SK-N-SH (cell line): ENCODE measurements around the gene FHOD3. TPM values are rescaled to one million over a fixed set of nuclear protein-coding genes. Genes with fewer than 3 reads are reported as not detected.

Experiments used
- CTCF ChIA-PET: fragments of 300-600, 350-600 bp; formaldehyde crosslinking; extraction: SDS; loops from one replicate; lab custom pipeline; 2021; lab: Yijun Ruan, JAX
- POLR2A ChIA-PET: fragments of 350-600 bp; sonication (Branson Sonifier 250); formaldehyde crosslinking; extraction: SDS; loops from one replicate; lab custom pipeline; 2020; ENCODE audit warnings: antibody characterized with exemption, inconsistent platforms; lab: Yijun Ruan, JAX
- DNase-seq: peaks from one replicate; pipeline ENCODE4 v3.0.0; 2012
- H2AFZ ChIP-seq: fragments of 200-600 bp; sonication (generic); 2 replicates; pipeline ENCODE4 v1.8.1; 2016; ENCODE audit warnings: antibody characterized with exemption, mild to moderate bottlenecking, low read depth
- H3F3A ChIP-seq: fragments of 200-600 bp; sonication (generic); replicated peaks from 2 replicates; pipeline ENCODE3; 2016; ENCODE audit warnings: antibody characterized with exemption, mild to moderate bottlenecking; ENCODE audit not compliant: insufficient read depth
- H3K27ac ChIP-seq, 2 experiments: fragments of 200-500 bp in 1 of 2; fragments of 200-600 bp in 1 of 2; sonication (Bioruptor generic) in 1 of 2; sonication (generic), shearing (Covaris generic) in 1 of 2; 2 replicates each; pipeline versions ENCODE4 v1.5.1 to v1.6.1; 2014 to 2016; ENCODE audit warnings: low read depth in 2 of 2, inconsistent platforms in 1 of 2, low read length in 1 of 2, mild to moderate bottlenecking in 1 of 2, mixed read lengths in 1 of 2
- H3K27me3 ChIP-seq: fragments of 200-600 bp; sonication (generic), shearing (Covaris generic); 2 replicates; pipeline ENCODE4 v1.6.1; 2016; ENCODE audit warnings: mixed run types; ENCODE audit not compliant: insufficient read depth
- H3K36me3 ChIP-seq, 2 experiments: fragments of 200-500 bp in 1 of 2; fragments of 200-600 bp in 1 of 2; sonication (Bioruptor generic) in 1 of 2; sonication (generic) in 1 of 2; replicated peaks in 1 of 2; 2 replicates each; pipeline versions ENCODE3 to v1.5.1; 2014 to 2016; ENCODE audit warnings: low read length in 1 of 2, mild to moderate bottlenecking in 1 of 2; ENCODE audit not compliant: insufficient read depth in 2 of 2, control insufficient read depth in 1 of 2
- H3K4me1 ChIP-seq, 2 experiments: fragments of 200-500 bp in 1 of 2; fragments of 200-600 bp in 1 of 2; sonication (Bioruptor generic) in 1 of 2; sonication (generic), shearing (Covaris generic) in 1 of 2; 2 replicates each; pipeline versions ENCODE4 v1.5.1 to v1.6.1; 2014 to 2016; ENCODE audit warnings: low read depth in 1 of 2, low read length in 1 of 2, mixed run types in 1 of 2; ENCODE audit not compliant: insufficient read depth in 2 of 2, control insufficient read depth in 1 of 2
- H3K4me2 ChIP-seq: fragments of 200-600 bp; sonication (generic), shearing (Covaris generic); 2 replicates; pipeline ENCODE4 v1.6.1; 2017; ENCODE audit warnings: mixed run types
- H3K4me3 ChIP-seq, 2 experiments: fragments of 200-500 bp in 1 of 2; fragments of 200-600 bp in 1 of 2; sonication (Bioruptor generic) in 1 of 2; sonication (generic), shearing (Covaris generic) in 1 of 2; 2 replicates each; pipeline versions ENCODE4 v1.5.1 to v1.8.1; 2014 to 2016; ENCODE audit warnings: low read depth in 2 of 2, inconsistent platforms in 1 of 2, low read length in 1 of 2, mild to moderate bottlenecking in 1 of 2, mixed read lengths in 1 of 2, moderate library complexity in 1 of 2
- H3K79me2 ChIP-seq: fragments of 200-600 bp; sonication (generic); 2 replicates; pipeline ENCODE4 v1.8.1; 2017; ENCODE audit warnings: mild to moderate bottlenecking; ENCODE audit not compliant: insufficient read depth
- H3K9ac ChIP-seq: fragments of 200-600 bp; sonication (generic); 2 replicates; pipeline ENCODE4 v1.6.1; 2017; ENCODE audit warnings: mixed run types
- H3K9me2 ChIP-seq: fragments of 200-600 bp; sonication (generic); 2 replicates; pipeline ENCODE4 v1.6.1; 2017; ENCODE audit warnings: mixed run types
- H3K9me3 ChIP-seq: fragments of 200-600 bp; sonication (generic); 2 replicates; pipeline ENCODE4 v1.6.1; 2017; ENCODE audit warnings: mixed run types, mild to moderate bottlenecking, moderate library complexity
- H4K20me1 ChIP-seq: fragments of 200-600 bp; sonication (generic); 2 replicates; pipeline ENCODE4 v1.6.1; 2017; ENCODE audit warnings: mild to moderate bottlenecking, mixed run types; ENCODE audit not compliant: insufficient read depth
- CHD2 ChIP-seq: fragments of 150-350 bp; IDR thresholded peaks from 2 replicates; pipeline ENCODE4 v1.6.1; 2018; ENCODE audit warnings: low read length; ENCODE audit not compliant: partially characterized antibody
- GABPA ChIP-seq: IDR thresholded peaks from 2 replicates; pipeline ENCODE4 v1.4.0; 2012; ENCODE audit warnings: low read depth, mild to moderate bottlenecking
- MXI1 ChIP-seq: IDR thresholded peaks from 2 replicates; pipeline ENCODE4 v1.6.1; 2012; ENCODE audit warnings: mild to moderate bottlenecking, low read depth, low read length, improper control_type of control experiment
- NRF1 ChIP-seq: IDR thresholded peaks from 2 replicates; pipeline ENCODE4 v1.6.1; 2012; ENCODE audit warnings: low read depth, mild to moderate bottlenecking, low read length
- WGBS: methylation state at CpG from one replicate; pipeline ENCODE4 v1.1.6; 2017; ENCODE audit warnings: low lambda C conversion rate; 5-methylcytosine and 5-hydroxymethylcytosine counted together
- polyA plus RNA-seq, 3 experiments: library from polyadenylated mRNA; depleted of rRNA; stranded (reverse); fragments of >200 nt; gene quantifications; 2 replicates each; pipeline ENCODE4 v1.2.3, GENCODE V29; 2012
- TF ChIP-seq, protein P1 (sequence below): fragments of 200-600 bp; sonication (generic); IDR thresholded peaks from 2 replicates; pipeline ENCODE4 v1.6.1; 2017; ENCODE audit warnings: antibody characterized with exemption, mild to moderate bottlenecking, moderate library complexity
- TF ChIP-seq, protein P2 (sequence below): IDR thresholded peaks from 2 replicates; pipeline ENCODE4 v1.6.1; 2012; ENCODE audit warnings: mild to moderate bottlenecking, low read depth, low read length, moderate library complexity
- TF ChIP-seq, protein P3 (sequence below): IDR thresholded peaks from 2 replicates; pipeline ENCODE4 v1.4.0; 2012; ENCODE audit warnings: low read depth
- TF ChIP-seq, protein P4 (sequence below): IDR thresholded peaks from 2 replicates; pipeline ENCODE4; 2012
- TF ChIP-seq, protein P5 (sequence below): IDR thresholded peaks from 2 replicates; pipeline ENCODE4 v1.4.0; 2012; ENCODE audit warnings: low read depth, borderline replicate concordance

FHOD3 gene
- polyA plus RNA-seq, 1 of the 3 experiments (the other 2 are of a cell fraction) = 10.9 TPM

DNA sequence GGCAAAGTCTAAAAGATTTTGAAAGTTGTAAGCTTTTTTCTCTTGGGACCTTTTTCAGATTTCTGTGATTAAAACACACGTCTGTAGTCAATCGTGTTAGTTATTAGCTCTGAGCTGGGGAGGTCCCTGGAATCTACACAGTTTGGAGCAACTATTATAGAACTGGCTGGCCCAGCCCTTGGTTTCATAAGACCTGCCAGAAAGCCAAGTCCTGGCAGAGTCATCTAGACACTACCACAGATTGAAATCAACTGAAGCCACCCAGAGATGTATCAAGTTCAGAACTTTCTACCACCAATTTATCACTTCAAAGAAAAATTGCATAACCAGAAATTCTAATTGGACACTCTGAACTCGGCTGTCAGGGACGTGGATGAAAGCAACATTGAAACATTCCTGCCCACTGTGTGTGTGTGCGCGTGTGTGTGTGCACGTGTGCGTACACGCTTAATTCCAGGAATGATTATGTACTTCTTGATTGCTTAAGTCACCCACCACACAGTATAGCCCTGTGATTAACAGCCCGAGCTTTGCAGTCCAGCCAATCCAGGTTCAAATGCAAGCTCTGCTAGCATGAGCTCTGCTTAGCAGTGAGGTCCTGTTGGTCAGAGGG is 405.0 kb downstream of the FHOD3 start:
- H3K9ac ChIP-seq = no peak overlapping the region
- no peaks in the 10 kb centered on the region for H3K36me3 ChIP-seq
- TF ChIP-seq, protein P1, sequence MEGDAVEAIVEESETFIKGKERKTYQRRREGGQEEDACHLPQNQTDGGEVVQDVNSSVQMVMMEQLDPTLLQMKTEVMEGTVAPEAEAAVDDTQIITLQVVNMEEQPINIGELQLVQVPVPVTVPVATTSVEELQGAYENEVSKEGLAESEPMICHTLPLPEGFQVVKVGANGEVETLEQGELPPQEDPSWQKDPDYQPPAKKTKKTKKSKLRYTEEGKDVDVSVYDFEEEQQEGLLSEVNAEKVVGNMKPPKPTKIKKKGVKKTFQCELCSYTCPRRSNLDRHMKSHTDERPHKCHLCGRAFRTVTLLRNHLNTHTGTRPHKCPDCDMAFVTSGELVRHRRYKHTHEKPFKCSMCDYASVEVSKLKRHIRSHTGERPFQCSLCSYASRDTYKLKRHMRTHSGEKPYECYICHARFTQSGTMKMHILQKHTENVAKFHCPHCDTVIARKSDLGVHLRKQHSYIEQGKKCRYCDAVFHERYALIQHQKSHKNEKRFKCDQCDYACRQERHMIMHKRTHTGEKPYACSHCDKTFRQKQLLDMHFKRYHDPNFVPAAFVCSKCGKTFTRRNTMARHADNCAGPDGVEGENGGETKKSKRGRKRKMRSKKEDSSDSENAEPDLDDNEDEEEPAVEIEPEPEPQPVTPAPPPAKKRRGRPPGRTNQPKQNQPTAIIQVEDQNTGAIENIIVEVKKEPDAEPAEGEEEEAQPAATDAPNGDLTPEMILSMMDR = no peak
- no peak for TF ChIP-seq GABPA
- TF ChIP-seq MXI1 = no peak
- TF ChIP-seq, protein P2, sequence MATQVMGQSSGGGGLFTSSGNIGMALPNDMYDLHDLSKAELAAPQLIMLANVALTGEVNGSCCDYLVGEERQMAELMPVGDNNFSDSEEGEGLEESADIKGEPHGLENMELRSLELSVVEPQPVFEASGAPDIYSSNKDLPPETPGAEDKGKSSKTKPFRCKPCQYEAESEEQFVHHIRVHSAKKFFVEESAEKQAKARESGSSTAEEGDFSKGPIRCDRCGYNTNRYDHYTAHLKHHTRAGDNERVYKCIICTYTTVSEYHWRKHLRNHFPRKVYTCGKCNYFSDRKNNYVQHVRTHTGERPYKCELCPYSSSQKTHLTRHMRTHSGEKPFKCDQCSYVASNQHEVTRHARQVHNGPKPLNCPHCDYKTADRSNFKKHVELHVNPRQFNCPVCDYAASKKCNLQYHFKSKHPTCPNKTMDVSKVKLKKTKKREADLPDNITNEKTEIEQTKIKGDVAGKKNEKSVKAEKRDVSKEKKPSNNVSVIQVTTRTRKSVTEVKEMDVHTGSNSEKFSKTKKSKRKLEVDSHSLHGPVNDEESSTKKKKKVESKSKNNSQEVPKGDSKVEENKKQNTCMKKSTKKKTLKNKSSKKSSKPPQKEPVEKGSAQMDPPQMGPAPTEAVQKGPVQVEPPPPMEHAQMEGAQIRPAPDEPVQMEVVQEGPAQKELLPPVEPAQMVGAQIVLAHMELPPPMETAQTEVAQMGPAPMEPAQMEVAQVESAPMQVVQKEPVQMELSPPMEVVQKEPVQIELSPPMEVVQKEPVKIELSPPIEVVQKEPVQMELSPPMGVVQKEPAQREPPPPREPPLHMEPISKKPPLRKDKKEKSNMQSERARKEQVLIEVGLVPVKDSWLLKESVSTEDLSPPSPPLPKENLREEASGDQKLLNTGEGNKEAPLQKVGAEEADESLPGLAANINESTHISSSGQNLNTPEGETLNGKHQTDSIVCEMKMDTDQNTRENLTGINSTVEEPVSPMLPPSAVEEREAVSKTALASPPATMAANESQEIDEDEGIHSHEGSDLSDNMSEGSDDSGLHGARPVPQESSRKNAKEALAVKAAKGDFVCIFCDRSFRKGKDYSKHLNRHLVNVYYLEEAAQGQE = no peak
- TF ChIP-seq, protein P3, sequence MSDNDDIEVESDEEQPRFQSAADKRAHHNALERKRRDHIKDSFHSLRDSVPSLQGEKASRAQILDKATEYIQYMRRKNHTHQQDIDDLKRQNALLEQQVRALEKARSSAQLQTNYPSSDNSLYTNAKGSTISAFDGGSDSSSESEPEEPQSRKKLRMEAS = no peak
- TF ChIP-seq, protein P4, sequence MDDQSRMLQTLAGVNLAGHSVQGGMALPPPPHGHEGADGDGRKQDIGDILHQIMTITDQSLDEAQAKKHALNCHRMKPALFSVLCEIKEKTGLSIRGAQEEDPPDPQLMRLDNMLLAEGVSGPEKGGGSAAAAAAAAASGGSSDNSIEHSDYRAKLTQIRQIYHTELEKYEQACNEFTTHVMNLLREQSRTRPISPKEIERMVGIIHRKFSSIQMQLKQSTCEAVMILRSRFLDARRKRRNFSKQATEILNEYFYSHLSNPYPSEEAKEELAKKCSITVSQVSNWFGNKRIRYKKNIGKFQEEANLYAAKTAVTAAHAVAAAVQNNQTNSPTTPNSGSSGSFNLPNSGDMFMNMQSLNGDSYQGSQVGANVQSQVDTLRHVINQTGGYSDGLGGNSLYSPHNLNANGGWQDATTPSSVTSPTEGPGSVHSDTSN = no peak
- no peak for TF ChIP-seq CHD2
- TF ChIP-seq NRF1 = no peak
- TF ChIP-seq, protein P5, sequence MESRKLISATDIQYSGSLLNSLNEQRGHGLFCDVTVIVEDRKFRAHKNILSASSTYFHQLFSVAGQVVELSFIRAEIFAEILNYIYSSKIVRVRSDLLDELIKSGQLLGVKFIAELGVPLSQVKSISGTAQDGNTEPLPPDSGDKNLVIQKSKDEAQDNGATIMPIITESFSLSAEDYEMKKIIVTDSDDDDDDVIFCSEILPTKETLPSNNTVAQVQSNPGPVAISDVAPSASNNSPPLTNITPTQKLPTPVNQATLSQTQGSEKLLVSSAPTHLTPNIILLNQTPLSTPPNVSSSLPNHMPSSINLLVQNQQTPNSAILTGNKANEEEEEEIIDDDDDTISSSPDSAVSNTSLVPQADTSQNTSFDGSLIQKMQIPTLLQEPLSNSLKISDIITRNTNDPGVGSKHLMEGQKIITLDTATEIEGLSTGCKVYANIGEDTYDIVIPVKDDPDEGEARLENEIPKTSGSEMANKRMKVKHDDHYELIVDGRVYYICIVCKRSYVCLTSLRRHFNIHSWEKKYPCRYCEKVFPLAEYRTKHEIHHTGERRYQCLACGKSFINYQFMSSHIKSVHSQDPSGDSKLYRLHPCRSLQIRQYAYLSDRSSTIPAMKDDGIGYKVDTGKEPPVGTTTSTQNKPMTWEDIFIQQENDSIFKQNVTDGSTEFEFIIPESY = no peak
- ChIA-PET POLR2A (no interaction called here), CTCF (interaction anchor here (1.1 to 1.5 kb wide), 3 partner anchors 10 to 55 kb away, joined by 3 to 5 read pairs (median 4); no protein-coding TSS in a partner anchor)
- no peaks in the 10 kb centered on the region for H3F3A ChIP-seq
- no peak overlapping the region for H3K4me3 ChIP-seq
- no peaks in the 10 kb centered on the region for H3K79me2 ChIP-seq
- H4K20me1 ChIP-seq = no peaks in the 10 kb centered on the region
- H2AFZ ChIP-seq = no peak overlapping the region
- peaks cover 0 to 15% of the 10 kb centered on the region in 2 experiments; a peak in 1 of 4 replicates for H3K4me1 ChIP-seq
- H3K9me2 ChIP-seq = no peaks in the 10 kb centered on the region
- H3K9me3 ChIP-seq = no peaks in the 10 kb centered on the region
- H3K27ac ChIP-seq = no peak overlapping the region
- DNase-seq = no peak
- H3K4me2 ChIP-seq = no peak overlapping the region
- no peaks in the 10 kb centered on the region for H3K27me3 ChIP-seq
- WGBS = 84% methylated on average over 10 of the region's 10 CpGs
